GM12865 (cell line): ENCODE data around the gene GAK.

Source experiments
- DNase-seq: peaks from one replicate; pipeline ENCODE4 v3.0.0; 2010; ENCODE audit warnings: low read depth
- H3K4me3 ChIP-seq: 2 replicates; pipeline ENCODE4 v1.5.1; 2011; ENCODE audit warnings: mild to moderate bottlenecking, low read depth, low read length, control low read depth
- TF ChIP-seq, protein P1 (sequence below): IDR thresholded peaks from 2 replicates; pipeline ENCODE4 v1.5.1; 2011; ENCODE audit warnings: low read length, control low read depth, low read depth, inconsistent platforms; ENCODE audit not compliant: insufficient read depth; ENCODE audit errors: missing control alignments

GAK gene

GRCh38 chr4:828641-829271, 103.4 kb downstream of the GAK start:
- no peak overlapping the region for H3K4me3 ChIP-seq
- DNase-seq, result no peak
- TF ChIP-seq, protein P1, sequence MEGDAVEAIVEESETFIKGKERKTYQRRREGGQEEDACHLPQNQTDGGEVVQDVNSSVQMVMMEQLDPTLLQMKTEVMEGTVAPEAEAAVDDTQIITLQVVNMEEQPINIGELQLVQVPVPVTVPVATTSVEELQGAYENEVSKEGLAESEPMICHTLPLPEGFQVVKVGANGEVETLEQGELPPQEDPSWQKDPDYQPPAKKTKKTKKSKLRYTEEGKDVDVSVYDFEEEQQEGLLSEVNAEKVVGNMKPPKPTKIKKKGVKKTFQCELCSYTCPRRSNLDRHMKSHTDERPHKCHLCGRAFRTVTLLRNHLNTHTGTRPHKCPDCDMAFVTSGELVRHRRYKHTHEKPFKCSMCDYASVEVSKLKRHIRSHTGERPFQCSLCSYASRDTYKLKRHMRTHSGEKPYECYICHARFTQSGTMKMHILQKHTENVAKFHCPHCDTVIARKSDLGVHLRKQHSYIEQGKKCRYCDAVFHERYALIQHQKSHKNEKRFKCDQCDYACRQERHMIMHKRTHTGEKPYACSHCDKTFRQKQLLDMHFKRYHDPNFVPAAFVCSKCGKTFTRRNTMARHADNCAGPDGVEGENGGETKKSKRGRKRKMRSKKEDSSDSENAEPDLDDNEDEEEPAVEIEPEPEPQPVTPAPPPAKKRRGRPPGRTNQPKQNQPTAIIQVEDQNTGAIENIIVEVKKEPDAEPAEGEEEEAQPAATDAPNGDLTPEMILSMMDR, result no peak

GRCh38 chr4:827209-828081, 104.7 kb downstream of the GAK start:
- TF ChIP-seq, protein P1, result no peak
- no peak for DNase-seq
- no peak overlapping the region for H3K4me3 ChIP-seq

- no peak for DNase-seq
- TF ChIP-seq, protein P1, result no peak
- no peak overlapping the region for H3K4me3 ChIP-seq
These were observed 105.5 kb downstream of the GAK start for GRCh38 chr4:826508-827208.

DNA sequence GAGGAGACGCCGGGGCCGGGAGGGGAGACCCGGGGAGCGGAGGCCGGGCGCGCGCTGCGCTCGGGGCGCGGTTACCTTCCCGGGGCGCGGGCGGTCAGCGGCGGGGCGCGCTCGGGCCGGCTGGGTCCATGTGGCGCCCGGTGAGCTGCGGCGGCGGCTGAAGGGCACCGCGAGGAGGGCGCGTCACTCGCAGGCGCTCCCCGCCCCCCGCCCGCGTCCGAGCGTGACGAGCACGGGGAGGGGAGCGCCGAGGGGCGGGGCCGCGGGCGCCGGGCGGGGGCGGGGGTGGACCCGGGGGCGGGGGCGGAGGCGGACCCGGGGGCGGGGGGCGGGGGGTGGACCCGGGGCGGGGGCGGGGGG, 106.2 kb downstream of the GAK start, which contains the start of gene CPLX1:
Gene CPLX1, minus strand, starts transcription at position 159 of the 360 bp plus-strand sequence. CDS start 1,607 bp downstream, outside the sequence.
- no peak for DNase-seq
- TF ChIP-seq, protein P1, result no peak
- no peak within 1 kb of the TSS for H3K4me3 ChIP-seq

DNA sequence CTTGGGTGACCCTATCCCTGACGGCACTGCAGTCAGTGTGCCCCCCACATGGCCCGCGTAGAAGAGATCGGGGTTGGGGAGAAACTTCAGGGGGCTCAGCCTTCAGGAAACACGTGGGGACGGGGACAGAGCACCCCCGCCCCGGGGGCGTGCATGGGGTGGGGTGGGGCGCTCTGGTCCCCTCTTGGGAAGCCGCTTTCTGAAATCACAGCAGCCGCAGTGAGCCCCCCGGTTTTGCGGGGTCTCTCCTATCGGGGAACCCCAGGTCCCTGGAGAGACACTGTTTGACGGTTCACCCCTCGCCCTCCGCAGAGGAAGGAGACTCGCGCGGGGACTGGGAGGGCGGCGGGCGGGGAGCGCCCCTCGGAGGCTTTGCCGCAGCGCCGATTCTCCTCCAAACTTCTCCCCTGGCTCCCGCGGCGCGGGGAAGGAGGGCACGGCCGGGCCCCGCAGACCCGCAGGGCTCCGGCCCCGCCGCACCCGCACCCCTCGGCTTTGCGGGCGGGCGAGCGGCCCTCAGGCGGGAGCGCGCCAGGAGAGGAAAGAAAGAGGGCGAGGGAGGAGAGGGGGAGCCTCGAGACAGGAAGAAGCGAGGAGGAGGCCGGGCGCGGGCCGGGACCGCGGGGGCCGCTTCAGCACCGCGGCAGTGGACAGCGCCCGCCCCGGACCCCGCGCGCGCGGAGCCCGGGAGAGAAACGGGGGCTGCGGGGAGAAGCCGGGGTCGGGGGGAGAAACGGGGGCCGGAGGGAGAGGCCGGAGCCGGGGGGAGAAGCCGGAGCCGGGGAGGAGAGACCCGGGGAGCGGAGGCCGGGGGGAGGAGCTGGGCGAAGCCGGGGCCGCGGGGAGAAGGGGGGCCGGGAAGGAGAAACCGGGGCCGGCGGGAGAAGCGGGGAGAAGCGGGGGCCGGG, 106.8 kb downstream of the GAK start:
- H3K4me3 ChIP-seq, result no peak overlapping the region
- TF ChIP-seq, protein P1, result no peak
- DNase-seq, result no peak

- H3K4me3 ChIP-seq, result no peak overlapping the region
- TF ChIP-seq, protein P1, result no peak
These were observed 107.6 kb downstream of the GAK start for GRCh38 chr4:824461-825062.

More at GRCh38 chr4:824461-825062, 107.6 kb downstream of the GAK start:
- DNase-seq, result no peak
